Upper lobe of left lung (tissue), 4 donors: Measurements from ENCODE around the gene WDR26.

Experiments
- CTCF ChIP-seq, 6 experiments: fragments of 450-650 bp in 4 of 6; fragments of 200-600 bp in 2 of 6; sonication (generic) in 2 of 6; IDR thresholded peaks; one replicate each; pipeline ENCODE4 v1.5.1; 2016 to 2019; ENCODE audit warnings: antibody characterized with exemption in 6 of 6
- POLR2A ChIP-seq, 4 donors: fragments of 450-650 bp; IDR thresholded peaks; one replicate each; pipeline ENCODE4 v1.5.1; 2016 to 2017; ENCODE audit warnings: antibody characterized with exemption in 4 of 4, mild to moderate bottlenecking in 2 of 4

GRCh38 chr1:224450561-224451350, 16.2 kb upstream of the WDR26 start:
- TF ChIP-seq POLR2A (IDR thresholded peaks at IDR 0.05) (no peak), CTCF (IDR thresholded peaks at IDR 0.05) (no peak)
